GM23338 (cell line): Measurements from ENCODE around the gene OR2A5.

Experiments used
- EZH2 ChIP-seq: fragments of 200-600 bp; sonication (generic); IDR thresholded peaks from one replicate; pipeline ENCODE4 v1.8.0; 2017; ENCODE audit warnings: antibody characterized with exemption, mild to moderate bottlenecking, low read depth; ENCODE audit not compliant: unreplicated experiment
- POLR2AphosphoS5 ChIP-seq: IDR thresholded peaks from 2 replicates; pipeline ENCODE4 v1.6.1; 2016; ENCODE audit warnings: antibody characterized with exemption, low read depth
- TF ChIP-seq, protein P1 (sequence below): IDR thresholded peaks from one replicate; pipeline ENCODE4 v1.6.1; 2018; ENCODE audit warnings: antibody characterized with exemption; ENCODE audit not compliant: unreplicated experiment
- TF ChIP-seq, protein P2 (sequence below), 2 experiments: fragments of 200-600 bp in 1 of 2; sonication (generic) in 1 of 2; conservative IDR thresholded peaks; 2 replicates each; pipeline versions ENCODE4 v1.5.1 to v1.6.1; 2016 to 2017; ENCODE audit warnings: antibody characterized with exemption in 2 of 2, low read depth in 2 of 2, mild to moderate bottlenecking in 2 of 2, moderate library complexity in 1 of 2

DNA sequence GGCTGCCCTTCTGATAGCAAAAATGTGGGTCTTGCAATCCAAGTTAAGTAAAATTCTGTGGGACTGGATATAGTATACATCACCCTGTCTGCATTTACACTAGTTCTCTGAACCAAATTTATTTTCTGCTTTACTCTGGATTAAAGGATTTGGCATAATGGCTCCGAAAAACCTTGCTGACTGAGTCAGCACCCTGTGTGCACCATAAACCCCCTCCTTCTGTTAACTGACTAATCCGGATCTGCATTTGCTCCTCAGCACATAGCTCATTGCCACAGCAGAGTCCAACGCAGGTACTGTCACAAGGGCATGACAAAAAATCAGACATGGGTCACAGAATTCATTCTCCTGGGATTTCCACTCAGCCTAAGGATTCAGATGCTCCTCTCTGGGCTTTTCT is 1.3 kb downstream of the OR2A5 start:
- TF ChIP-seq EZH2 (no peak), POLR2AphosphoS5 (no peak)
- TF ChIP-seq, protein P1, sequence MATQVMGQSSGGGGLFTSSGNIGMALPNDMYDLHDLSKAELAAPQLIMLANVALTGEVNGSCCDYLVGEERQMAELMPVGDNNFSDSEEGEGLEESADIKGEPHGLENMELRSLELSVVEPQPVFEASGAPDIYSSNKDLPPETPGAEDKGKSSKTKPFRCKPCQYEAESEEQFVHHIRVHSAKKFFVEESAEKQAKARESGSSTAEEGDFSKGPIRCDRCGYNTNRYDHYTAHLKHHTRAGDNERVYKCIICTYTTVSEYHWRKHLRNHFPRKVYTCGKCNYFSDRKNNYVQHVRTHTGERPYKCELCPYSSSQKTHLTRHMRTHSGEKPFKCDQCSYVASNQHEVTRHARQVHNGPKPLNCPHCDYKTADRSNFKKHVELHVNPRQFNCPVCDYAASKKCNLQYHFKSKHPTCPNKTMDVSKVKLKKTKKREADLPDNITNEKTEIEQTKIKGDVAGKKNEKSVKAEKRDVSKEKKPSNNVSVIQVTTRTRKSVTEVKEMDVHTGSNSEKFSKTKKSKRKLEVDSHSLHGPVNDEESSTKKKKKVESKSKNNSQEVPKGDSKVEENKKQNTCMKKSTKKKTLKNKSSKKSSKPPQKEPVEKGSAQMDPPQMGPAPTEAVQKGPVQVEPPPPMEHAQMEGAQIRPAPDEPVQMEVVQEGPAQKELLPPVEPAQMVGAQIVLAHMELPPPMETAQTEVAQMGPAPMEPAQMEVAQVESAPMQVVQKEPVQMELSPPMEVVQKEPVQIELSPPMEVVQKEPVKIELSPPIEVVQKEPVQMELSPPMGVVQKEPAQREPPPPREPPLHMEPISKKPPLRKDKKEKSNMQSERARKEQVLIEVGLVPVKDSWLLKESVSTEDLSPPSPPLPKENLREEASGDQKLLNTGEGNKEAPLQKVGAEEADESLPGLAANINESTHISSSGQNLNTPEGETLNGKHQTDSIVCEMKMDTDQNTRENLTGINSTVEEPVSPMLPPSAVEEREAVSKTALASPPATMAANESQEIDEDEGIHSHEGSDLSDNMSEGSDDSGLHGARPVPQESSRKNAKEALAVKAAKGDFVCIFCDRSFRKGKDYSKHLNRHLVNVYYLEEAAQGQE: no peak
- TF ChIP-seq, protein P2, sequence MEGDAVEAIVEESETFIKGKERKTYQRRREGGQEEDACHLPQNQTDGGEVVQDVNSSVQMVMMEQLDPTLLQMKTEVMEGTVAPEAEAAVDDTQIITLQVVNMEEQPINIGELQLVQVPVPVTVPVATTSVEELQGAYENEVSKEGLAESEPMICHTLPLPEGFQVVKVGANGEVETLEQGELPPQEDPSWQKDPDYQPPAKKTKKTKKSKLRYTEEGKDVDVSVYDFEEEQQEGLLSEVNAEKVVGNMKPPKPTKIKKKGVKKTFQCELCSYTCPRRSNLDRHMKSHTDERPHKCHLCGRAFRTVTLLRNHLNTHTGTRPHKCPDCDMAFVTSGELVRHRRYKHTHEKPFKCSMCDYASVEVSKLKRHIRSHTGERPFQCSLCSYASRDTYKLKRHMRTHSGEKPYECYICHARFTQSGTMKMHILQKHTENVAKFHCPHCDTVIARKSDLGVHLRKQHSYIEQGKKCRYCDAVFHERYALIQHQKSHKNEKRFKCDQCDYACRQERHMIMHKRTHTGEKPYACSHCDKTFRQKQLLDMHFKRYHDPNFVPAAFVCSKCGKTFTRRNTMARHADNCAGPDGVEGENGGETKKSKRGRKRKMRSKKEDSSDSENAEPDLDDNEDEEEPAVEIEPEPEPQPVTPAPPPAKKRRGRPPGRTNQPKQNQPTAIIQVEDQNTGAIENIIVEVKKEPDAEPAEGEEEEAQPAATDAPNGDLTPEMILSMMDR (conservative IDR thresholded peaks at IDR 0.05; ENCODE audit: low read depth in 2 of 2): no peak
